ENCODE data around the gene ALOX12B.

The ALOX12B gene

DNA sequence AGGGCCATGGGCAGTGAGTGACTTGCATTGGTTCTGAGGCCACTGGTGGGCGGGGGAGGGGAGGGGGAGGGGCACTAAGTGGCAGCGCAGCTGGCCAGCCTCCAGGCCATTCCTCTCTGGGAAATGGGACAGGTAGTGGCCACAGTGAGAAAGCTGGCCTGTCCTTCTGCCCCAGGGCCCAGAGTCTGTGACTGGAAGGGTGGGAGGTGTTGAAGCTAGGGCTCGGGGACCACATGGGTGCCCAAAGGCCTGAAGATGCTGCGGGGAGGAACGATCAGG, 375 bp upstream of the ALOX12B start:
- TF ChIP-seq, protein P1, sequence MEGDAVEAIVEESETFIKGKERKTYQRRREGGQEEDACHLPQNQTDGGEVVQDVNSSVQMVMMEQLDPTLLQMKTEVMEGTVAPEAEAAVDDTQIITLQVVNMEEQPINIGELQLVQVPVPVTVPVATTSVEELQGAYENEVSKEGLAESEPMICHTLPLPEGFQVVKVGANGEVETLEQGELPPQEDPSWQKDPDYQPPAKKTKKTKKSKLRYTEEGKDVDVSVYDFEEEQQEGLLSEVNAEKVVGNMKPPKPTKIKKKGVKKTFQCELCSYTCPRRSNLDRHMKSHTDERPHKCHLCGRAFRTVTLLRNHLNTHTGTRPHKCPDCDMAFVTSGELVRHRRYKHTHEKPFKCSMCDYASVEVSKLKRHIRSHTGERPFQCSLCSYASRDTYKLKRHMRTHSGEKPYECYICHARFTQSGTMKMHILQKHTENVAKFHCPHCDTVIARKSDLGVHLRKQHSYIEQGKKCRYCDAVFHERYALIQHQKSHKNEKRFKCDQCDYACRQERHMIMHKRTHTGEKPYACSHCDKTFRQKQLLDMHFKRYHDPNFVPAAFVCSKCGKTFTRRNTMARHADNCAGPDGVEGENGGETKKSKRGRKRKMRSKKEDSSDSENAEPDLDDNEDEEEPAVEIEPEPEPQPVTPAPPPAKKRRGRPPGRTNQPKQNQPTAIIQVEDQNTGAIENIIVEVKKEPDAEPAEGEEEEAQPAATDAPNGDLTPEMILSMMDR (IDR thresholded peaks at IDR 0.05; ENCODE audit: poor library complexity, severe bottlenecking): no peak
- no peaks in the 10 kb centered on the region for H3K9me3 ChIP-seq (ENCODE audit: severe bottlenecking)
- no peaks in the 10 kb centered on the region for H3K36me3 ChIP-seq (ENCODE audit: low read depth)
- DNase-seq (ENCODE audit: low spot score) (no peak), ATAC-seq (ENCODE audit: low read depth) (no peak)
- no peaks in the 10 kb centered on the region for H3K27me3 ChIP-seq (ENCODE audit: insufficient read depth, poor library complexity, severe bottlenecking)
- H3K4me3 ChIP-seq (ENCODE audit: severe bottlenecking): no peak overlapping the region
- H3K27ac ChIP-seq (ENCODE audit: poor library complexity, severe bottlenecking): no peak overlapping the region
- no peaks in the 10 kb centered on the region for H3K4me1 ChIP-seq (ENCODE audit: insufficient read depth, poor library complexity, severe bottlenecking)

DNA sequence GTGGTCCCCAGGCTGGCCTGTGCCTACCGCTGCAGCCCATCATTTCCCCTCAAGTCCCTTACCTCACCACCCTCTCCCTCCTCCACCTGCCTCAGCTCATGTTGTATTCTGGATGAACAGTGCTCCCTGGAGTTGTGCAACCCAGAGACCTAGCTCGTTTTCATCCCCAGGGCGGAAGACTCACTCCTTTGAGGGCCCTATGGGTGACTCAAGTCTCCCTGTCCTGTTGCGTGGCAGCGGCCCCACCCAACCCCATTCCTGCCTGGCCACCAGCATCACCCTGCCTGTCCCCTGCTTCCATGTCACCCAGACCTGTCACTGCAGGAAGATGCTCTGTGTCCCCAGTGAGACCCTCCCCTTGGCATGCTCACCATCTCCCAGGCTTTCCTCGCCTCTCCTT, 3.3 kb downstream of the ALOX12B start:
- ATAC-seq (ENCODE audit: low read depth): no peak
- Histone ChIP-seq H3K4me1 (ENCODE audit: insufficient read depth, poor library complexity, severe bottlenecking) (no peaks in the 10 kb centered on the region), H3K27me3 (ENCODE audit: insufficient read depth, poor library complexity, severe bottlenecking) (no peaks in the 10 kb centered on the region), H3K4me3 (ENCODE audit: severe bottlenecking) (no peak overlapping the region), H3K27ac (ENCODE audit: poor library complexity, severe bottlenecking) (no peak overlapping the region), H3K9me3 (ENCODE audit: severe bottlenecking) (no peaks in the 10 kb centered on the region), H3K36me3 (ENCODE audit: low read depth) (no peaks in the 10 kb centered on the region)
- TF ChIP-seq, protein P1 (IDR thresholded peaks at IDR 0.05; ENCODE audit: poor library complexity, severe bottlenecking): no peak
- no peak for DNase-seq (ENCODE audit: low spot score)

DNA sequence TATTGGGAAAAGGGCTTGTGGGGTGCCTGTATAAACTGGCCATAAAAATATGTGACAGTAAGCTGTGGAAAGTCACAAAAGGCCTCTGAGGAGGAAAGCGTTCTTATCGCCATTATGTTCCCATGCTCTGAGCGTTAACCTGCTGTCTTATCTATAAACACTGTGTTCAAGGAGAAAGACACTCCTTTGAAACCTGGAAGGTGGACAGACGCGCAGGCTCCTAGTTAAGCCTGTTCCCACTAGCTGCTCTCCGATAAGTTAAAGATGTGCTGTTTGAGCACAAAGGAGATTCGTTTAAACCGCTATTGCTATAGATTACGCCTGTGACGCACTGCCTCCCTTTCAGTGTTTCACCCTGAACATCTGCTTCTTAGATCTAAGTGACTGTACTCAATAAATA, 5.2 kb downstream of the ALOX12B start:
- no peak for DNase-seq (ENCODE audit: low spot score)
- H3K27me3 ChIP-seq (ENCODE audit: insufficient read depth, poor library complexity, severe bottlenecking): no peaks in the 10 kb centered on the region
- no peak overlapping the region for H3K4me3 ChIP-seq (ENCODE audit: severe bottlenecking)
- H3K9me3 ChIP-seq (ENCODE audit: severe bottlenecking): no peaks in the 10 kb centered on the region
- ATAC-seq (ENCODE audit: low read depth): no peak
- TF ChIP-seq, protein P1 (IDR thresholded peaks at IDR 0.05; ENCODE audit: poor library complexity, severe bottlenecking): no peak
- H3K27ac ChIP-seq (ENCODE audit: poor library complexity, severe bottlenecking): no peak overlapping the region
- H3K4me1 ChIP-seq (ENCODE audit: insufficient read depth, poor library complexity, severe bottlenecking): no peaks in the 10 kb centered on the region
- no peaks in the 10 kb centered on the region for H3K36me3 ChIP-seq (ENCODE audit: low read depth)

DNA sequence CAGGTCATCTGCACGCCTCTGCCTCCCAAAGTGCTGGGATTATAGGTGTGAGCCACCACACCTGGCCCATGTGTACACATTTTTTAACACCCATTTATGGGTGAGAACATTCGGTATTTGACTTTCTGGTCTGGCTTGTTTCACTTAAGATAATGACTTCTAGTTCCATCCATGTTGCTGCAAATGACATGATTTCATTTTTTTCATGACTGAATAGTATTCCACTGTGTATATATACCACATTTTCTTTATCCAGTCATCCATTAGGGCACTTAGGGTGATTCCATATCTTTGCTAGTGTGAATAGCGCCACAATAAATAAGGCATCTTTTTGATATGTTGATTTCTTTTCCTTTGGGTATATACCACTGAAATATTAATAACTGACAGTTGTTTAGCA, 5.6 kb downstream of the ALOX12B start:
- TF ChIP-seq, protein P1 (IDR thresholded peaks at IDR 0.05; ENCODE audit: poor library complexity, severe bottlenecking): no peak
- H3K27ac ChIP-seq (ENCODE audit: poor library complexity, severe bottlenecking): no peak overlapping the region
- H3K4me1 ChIP-seq (ENCODE audit: insufficient read depth, poor library complexity, severe bottlenecking): no peaks in the 10 kb centered on the region
- H3K9me3 ChIP-seq (ENCODE audit: severe bottlenecking): no peaks in the 10 kb centered on the region
- no peaks in the 10 kb centered on the region for H3K27me3 ChIP-seq (ENCODE audit: insufficient read depth, poor library complexity, severe bottlenecking)
- no peaks in the 10 kb centered on the region for H3K36me3 ChIP-seq (ENCODE audit: low read depth)
- ATAC-seq (ENCODE audit: low read depth) (no peak), DNase-seq (ENCODE audit: low spot score) (no peak)
- H3K4me3 ChIP-seq (ENCODE audit: severe bottlenecking): no peak overlapping the region

DNA sequence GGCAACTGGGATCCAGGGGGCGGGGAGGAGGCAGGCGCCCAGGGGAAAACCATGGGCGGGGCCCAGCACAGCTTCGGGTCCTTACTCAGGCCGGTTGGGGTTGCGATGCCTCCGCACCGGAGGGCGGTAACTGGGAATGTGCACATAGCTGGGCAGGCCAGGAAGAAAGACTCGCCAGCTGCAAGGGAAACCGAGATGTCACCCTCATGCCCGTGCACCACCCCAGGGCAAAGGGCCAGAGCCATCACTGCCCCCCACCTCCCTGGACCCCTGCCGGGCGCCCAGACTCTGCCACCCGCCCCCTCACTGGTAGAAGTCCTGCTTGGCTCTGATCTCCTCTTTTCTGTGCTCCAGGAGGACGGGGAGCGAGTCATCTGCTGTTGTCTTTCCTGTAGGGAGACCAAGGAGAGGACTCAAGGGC, 6.7 kb downstream of the ALOX12B start:
- TF ChIP-seq, protein P1 (IDR thresholded peaks at IDR 0.05; ENCODE audit: poor library complexity, severe bottlenecking): no peak
- no peaks in the 10 kb centered on the region for H3K9me3 ChIP-seq (ENCODE audit: severe bottlenecking)
- no peaks in the 10 kb centered on the region for H3K36me3 ChIP-seq (ENCODE audit: low read depth)
- H3K27ac ChIP-seq (ENCODE audit: poor library complexity, severe bottlenecking): no peak overlapping the region
- ATAC-seq (ENCODE audit: low read depth) (no peak), DNase-seq (ENCODE audit: low spot score) (no peak)
- no peaks in the 10 kb centered on the region for H3K4me1 ChIP-seq (ENCODE audit: insufficient read depth, poor library complexity, severe bottlenecking)
- H3K4me3 ChIP-seq (ENCODE audit: severe bottlenecking): no peak overlapping the region
- no peaks in the 10 kb centered on the region for H3K27me3 ChIP-seq (ENCODE audit: insufficient read depth, poor library complexity, severe bottlenecking)
